Skeletal muscle tissue (tissue), 4 donors: Measurements from ENCODE around the gene LHX3. TPM values are rescaled to one million over a fixed set of nuclear protein-coding genes. Genes with fewer than 3 reads are reported as not detected.

Source experiments
- H3K27ac ChIP-seq: one replicate; pipeline ENCODE4 v1.7.0; 2013; ENCODE audit warnings: mild to moderate bottlenecking, low read depth, low read length, inconsistent platforms
- H3K27me3 ChIP-seq, 3 donors: one replicate each; pipeline ENCODE4 v1.7.0; 2013; ENCODE audit warnings: low read length in 3 of 3; ENCODE audit not compliant: control insufficient read depth in 3 of 3, insufficient read depth in 3 of 3
- H3K36me3 ChIP-seq, 3 donors: one replicate each; pipeline ENCODE4 v1.7.0; 2013; ENCODE audit warnings: low read length in 3 of 3; ENCODE audit not compliant: control insufficient read depth in 3 of 3, insufficient read depth in 3 of 3
- H3K4me1 ChIP-seq, 3 donors: one replicate each; pipeline ENCODE4 v1.7.0; 2013; ENCODE audit warnings: low read length in 3 of 3, mild to moderate bottlenecking in 3 of 3; ENCODE audit not compliant: control insufficient read depth in 3 of 3, insufficient read depth in 3 of 3
- H3K4me3 ChIP-seq, 3 donors: one replicate each; pipeline ENCODE4 v1.7.0; 2013; ENCODE audit warnings: low read length in 3 of 3
- H3K9ac ChIP-seq, 3 donors: one replicate each; pipeline ENCODE4 v1.7.0; 2013; ENCODE audit warnings: low read length in 3 of 3, mild to moderate bottlenecking in 3 of 3, moderate library complexity in 2 of 3, low read depth in 1 of 3
- H3K9me3 ChIP-seq, 3 donors: one replicate each; pipeline ENCODE4 v1.7.0; 2013; ENCODE audit warnings: low read length in 3 of 3; ENCODE audit not compliant: control insufficient read depth in 3 of 3
- total RNA-seq: library from RNA; depleted of rRNA; stranded (reverse); fragments of >200 nt; gene quantifications from one replicate; pipeline ENCODE4 v1.2.3, GENCODE V29; 2014
- donor health status: Osteomylitis.

LHX3 gene
- total RNA-seq, 1 donor from 2014 or later = not detected

GRCh38 chr9:136185596-136186366 is 19.1 kb downstream of the LHX3 start:
- Histone ChIP-seq H3K4me3 (no peak overlapping the region), H3K4me1 (no peaks in the 10 kb centered on the region), H3K9me3 (no peaks in the 10 kb centered on the region), H3K36me3 (no peaks in the 10 kb centered on the region), H3K27me3 (peaks cover 40 to 50% (median 45%) of the 10 kb centered on the region in 3 donors), H3K9ac (no peak overlapping the region), H3K27ac (no peak overlapping the region)

DNA sequence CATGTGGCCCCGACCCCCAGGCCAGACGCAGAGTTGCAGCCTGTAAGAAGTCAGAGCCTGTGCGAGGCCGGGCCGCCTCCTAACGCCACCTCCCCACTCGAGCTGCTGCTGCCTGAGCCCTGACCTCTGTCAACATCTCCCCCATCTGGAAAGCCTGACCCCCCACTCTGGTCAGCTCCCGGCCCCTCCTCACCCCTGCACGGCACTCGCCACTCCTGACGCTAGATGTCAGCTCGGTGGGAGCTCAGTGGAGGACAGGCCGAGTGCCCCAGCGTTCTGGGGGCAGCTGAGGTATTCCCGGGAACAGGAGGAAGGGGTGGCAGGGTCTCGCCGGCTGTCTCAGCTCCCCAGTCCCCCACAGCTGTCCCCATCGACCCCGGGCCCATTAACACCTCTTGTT is 19.9 kb downstream of the LHX3 start:
- Histone ChIP-seq H3K9ac (no peak overlapping the region), H3K36me3 (no peaks in the 10 kb centered on the region), H3K4me3 (no peak overlapping the region), H3K27ac (no peak overlapping the region), H3K9me3 (no peaks in the 10 kb centered on the region), H3K4me1 (no peaks in the 10 kb centered on the region), H3K27me3 (peaks cover 33 to 48% (median 38%) of the 10 kb centered on the region in 3 donors)

DNA sequence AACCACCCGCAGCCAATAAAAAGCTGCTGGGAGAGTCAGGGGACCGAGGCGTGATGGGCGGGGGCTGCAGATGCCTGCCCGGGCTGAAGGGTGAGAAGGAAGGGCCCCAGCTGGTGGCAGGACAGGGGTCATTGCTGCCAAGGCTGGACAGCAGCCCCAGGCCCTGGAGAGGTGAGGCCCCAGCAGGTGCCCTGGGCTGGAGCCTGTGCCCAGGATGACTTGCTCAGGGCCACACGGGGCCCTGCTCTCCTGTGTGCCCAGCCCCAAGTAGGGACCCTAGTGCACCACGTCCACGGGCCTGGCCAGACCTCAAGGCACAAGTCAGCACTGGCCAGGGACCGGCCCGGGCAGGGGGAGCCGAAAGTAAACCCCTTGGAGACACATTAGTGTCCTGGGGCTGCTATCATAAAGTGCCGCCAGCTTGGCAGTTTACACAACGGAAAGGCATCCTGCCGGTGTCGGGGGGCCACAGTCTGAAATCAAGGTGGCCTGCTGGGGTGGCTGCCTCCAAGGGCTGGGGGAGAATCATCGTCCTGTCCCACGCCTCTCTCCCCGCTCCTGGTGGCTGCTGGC is 22.0 kb downstream of the LHX3 start:
- Histone ChIP-seq H3K4me1 (no peaks in the 10 kb centered on the region), H3K27ac (no peak overlapping the region), H3K9ac (no peak overlapping the region), H3K27me3 (peaks cover 28 to 57% (median 42%) of the 10 kb centered on the region in 3 donors), H3K36me3 (no peaks in the 10 kb centered on the region), H3K9me3 (no peaks in the 10 kb centered on the region), H3K4me3 (no peak overlapping the region)

DNA sequence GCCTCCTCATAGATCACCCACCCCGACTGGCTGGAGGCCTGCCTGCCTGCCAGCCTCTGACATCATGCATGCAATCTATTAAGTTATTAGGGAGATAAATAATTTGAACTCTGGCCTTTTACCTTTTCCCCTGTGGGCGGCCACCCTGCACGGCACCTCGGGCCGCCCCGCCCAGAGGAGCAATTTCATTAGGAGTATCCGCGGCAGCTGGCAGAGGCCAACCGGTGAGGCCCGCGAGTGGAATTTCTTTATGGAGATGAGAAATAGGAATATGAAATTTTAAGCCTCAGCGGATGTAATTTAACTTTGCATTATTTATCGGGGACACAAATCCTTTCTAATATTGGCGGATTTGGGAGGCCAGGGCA is 22.5 kb downstream of the LHX3 start:
- H3K36me3 ChIP-seq = no peaks in the 10 kb centered on the region
- no peak overlapping the region for H3K9ac ChIP-seq
- H3K27me3 ChIP-seq = peaks cover 22 to 52% (median 37%) of the 10 kb centered on the region in 3 donors
- no peak overlapping the region for H3K4me3 ChIP-seq
- no peak overlapping the region for H3K27ac ChIP-seq
- no peaks in the 10 kb centered on the region for H3K4me1 ChIP-seq
- H3K9me3 ChIP-seq = no peaks in the 10 kb centered on the region

GRCh38 chr9:136181784-136182419 is 23.0 kb downstream of the LHX3 start:
- Histone ChIP-seq H3K4me3 (no peak overlapping the region), H3K4me1 (no peaks in the 10 kb centered on the region), H3K27me3 (peaks cover 17 to 47% (median 32%) of the 10 kb centered on the region in 3 donors)

DNA sequence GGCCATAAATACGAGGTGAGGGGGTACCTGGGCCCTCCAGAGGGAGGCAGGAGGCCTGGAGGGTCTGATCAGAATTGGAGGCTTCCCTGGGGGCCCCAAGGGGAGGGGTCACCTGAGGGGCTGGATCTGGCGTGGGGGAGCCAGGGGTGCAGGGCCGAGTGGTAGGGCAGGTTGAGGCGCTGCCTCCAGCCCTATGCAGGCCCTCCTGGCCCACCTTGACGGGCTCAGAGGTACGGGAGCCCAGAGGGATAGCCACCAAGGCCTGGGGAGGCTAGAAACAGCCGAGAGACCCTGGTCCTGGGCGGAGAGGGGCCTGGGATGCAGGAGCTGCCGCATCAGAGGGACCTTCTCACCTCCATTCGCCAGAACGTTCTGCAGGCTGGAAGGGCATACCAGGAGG is 24.3 kb downstream of the LHX3 start:
- H3K36me3 ChIP-seq = no peaks in the 10 kb centered on the region
- H3K9me3 ChIP-seq = no peaks in the 10 kb centered on the region
- H3K9ac ChIP-seq = no peak overlapping the region
- H3K27me3 ChIP-seq = peaks cover 9 to 36% (median 22%) of the 10 kb centered on the region in 3 donors
- no peaks in the 10 kb centered on the region for H3K4me1 ChIP-seq
- H3K4me3 ChIP-seq = no peak overlapping the region
- no peak overlapping the region for H3K27ac ChIP-seq

More at GRCh38 chr9:136181784-136182419, 23.0 kb downstream of the LHX3 start:
- Histone ChIP-seq H3K27ac (no peak overlapping the region), H3K36me3 (no peaks in the 10 kb centered on the region), H3K9me3 (no peaks in the 10 kb centered on the region), H3K9ac (no peak overlapping the region)

DNA sequence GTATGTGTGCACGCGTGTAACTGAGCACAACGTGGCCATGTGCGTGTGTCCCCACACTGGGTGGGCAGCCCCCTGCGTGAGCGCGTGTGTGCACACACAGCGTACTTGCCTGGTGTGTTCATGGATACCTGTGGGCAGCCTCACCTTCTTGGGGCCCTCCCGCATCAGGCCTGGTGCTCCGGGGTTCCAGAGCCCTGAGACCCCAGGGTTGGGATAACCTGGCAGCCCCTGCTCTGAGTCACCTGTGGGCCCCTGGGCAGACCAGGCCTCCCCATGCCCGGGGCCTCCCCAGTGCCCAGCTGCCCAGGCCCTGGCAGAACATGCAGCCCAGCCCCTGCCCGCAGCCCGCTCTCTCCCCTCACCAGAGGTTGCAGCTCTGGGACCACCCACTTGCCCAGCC is 25.2 kb downstream of the LHX3 start:
- Histone ChIP-seq H3K9me3 (no peaks in the 10 kb centered on the region), H3K4me1 (no peaks in the 10 kb centered on the region), H3K27ac (no peak overlapping the region), H3K9ac (no peak overlapping the region), H3K27me3 (peaks cover 9 to 32% (median 16%) of the 10 kb centered on the region in 3 donors), H3K36me3 (no peaks in the 10 kb centered on the region), H3K4me3 (no peak overlapping the region)

DNA sequence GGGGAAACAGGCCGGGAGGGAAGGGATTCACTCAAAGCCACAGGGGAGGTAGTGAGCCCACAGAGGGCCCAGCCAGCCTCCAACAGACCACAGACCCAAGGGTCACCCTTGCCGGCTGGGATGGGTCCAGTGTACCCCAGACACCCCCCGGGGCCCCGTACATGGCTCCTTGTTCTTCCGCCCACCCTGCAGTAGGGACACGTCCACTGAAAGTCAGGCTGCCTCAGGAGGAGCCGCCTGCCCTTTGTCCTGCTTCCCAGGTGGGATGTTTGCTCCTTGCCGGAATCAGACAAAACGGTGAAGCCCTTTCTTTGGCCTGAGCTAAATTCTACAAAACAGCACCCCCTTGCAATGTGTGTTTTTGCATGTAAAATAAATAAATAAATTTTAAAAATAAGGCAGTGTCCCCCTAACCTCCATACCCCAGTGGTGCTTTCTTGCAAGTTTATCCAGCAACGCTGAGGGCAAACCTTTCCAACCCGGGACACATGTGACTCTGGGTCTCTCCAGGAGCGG is 25.8 kb downstream of the LHX3 start:
- Histone ChIP-seq H3K9ac (no peak overlapping the region), H3K27ac (no peak overlapping the region), H3K36me3 (no peaks in the 10 kb centered on the region), H3K9me3 (no peaks in the 10 kb centered on the region), H3K4me1 (no peaks in the 10 kb centered on the region), H3K27me3 (peaks cover 9 to 30% (median 16%) of the 10 kb centered on the region in 3 donors), H3K4me3 (no peak overlapping the region)

- Histone ChIP-seq H3K4me3 (no peak overlapping the region), H3K27ac (no peak overlapping the region), H3K36me3 (no peaks in the 10 kb centered on the region), H3K27me3 (peaks cover 9 to 31% (median 18%) of the 10 kb centered on the region in 3 donors), H3K9ac (no peak overlapping the region), H3K4me1 (no peaks in the 10 kb centered on the region), H3K9me3 (no peaks in the 10 kb centered on the region)
These were observed 26.2 kb downstream of the LHX3 start for GRCh38 chr9:136178773-136179075.
